CD4-positive, alpha-beta T cell (primary cell): ENCODE measurements around the gene ATP13A2. TPM values are rescaled to one million over a fixed set of nuclear protein-coding genes. Genes with fewer than 3 reads are reported as not detected.
A peak's percentile ranks its signal among the peaks of the same experiment; 100 is the strongest.

Experiments used
- ATAC-seq: fragments of 200-7000 bp; cut with Tn5 transposase; one replicate; pipeline ENCODE4 v1.10.0; 2022; ENCODE audit warnings: mild to moderate bottlenecking; ENCODE audit not compliant: poor library complexity
- CTCF ChIA-PET: fragments of 350-600 bp; sonication (Branson Sonifier 250); formaldehyde crosslinking; loops from one replicate; lab custom pipeline; 2021; ENCODE audit warnings: antibody characterized with exemption, inconsistent platforms; lab: Charles Lee
- POLR2A ChIA-PET: fragments of 350-600 bp; sonication (Branson Sonifier 250); formaldehyde crosslinking; loops from one replicate; lab custom pipeline; 2021; ENCODE audit warnings: antibody characterized with exemption, inconsistent platforms; lab: Charles Lee
- DNase-seq, 14 experiments: peaks; one replicate each; pipeline ENCODE4 v3.0.0-alpha.2; 2013 to 2020; ENCODE audit warnings: mixed read lengths in 2 of 14
- H3K27ac ChIP-seq, 2 donors: one replicate each; pipeline versions ENCODE4 v1.5.1 to v1.7.0; 2013; ENCODE audit warnings: low read length in 2 of 2, low read depth in 1 of 2, mild to moderate bottlenecking in 1 of 2
- H3K27me3 ChIP-seq, 2 experiments: 1 replicate in 1 of 2; 2 replicates in 1 of 2; pipeline versions ENCODE4 v1.6.1 to v1.7.0; 2013; ENCODE audit warnings: low read length in 2 of 2, control low read depth in 1 of 2, mild to moderate bottlenecking in 1 of 2, moderate library complexity in 1 of 2; ENCODE audit not compliant: insufficient read depth in 2 of 2, control insufficient read depth in 1 of 2
- H3K36me3 ChIP-seq: one replicate; pipeline ENCODE4 v1.6.1; 2013; ENCODE audit warnings: low read length, control low read depth; ENCODE audit not compliant: insufficient read depth
- H3K4me1 ChIP-seq: one replicate; pipeline ENCODE4 v1.6.1; 2013; ENCODE audit warnings: low read length, control low read depth; ENCODE audit not compliant: insufficient read depth
- H3K4me3 ChIP-seq: one replicate; pipeline ENCODE4 v1.5.1; 2013; ENCODE audit warnings: mild to moderate bottlenecking, low read length, moderate library complexity
- H3K9me3 ChIP-seq, 2 experiments: 1 replicate in 1 of 2; 2 replicates in 1 of 2; pipeline versions ENCODE4 v1.6.1 to v1.7.0; 2013; ENCODE audit warnings: low read length in 2 of 2, mild to moderate bottlenecking in 2 of 2, control low read depth in 1 of 2, moderate library complexity in 1 of 2; ENCODE audit not compliant: control insufficient read depth in 1 of 2, insufficient read depth in 1 of 2
- H3K27ac Mint-ChIP-seq: one replicate; pipeline ENCODE4 v1.8.0; 2020; ENCODE audit warnings: mixed read lengths
- H3K27me3 Mint-ChIP-seq: one replicate; pipeline ENCODE4 v1.8.0; 2021; ENCODE audit warnings: mixed read lengths
- H3K36me3 Mint-ChIP-seq: one replicate; pipeline ENCODE4 v1.8.0; 2021; ENCODE audit warnings: low read depth, mixed read lengths
- H3K4me1 Mint-ChIP-seq: one replicate; pipeline ENCODE4 v1.8.0; 2021; ENCODE audit warnings: low read depth, mixed read lengths
- H3K4me3 Mint-ChIP-seq: one replicate; pipeline ENCODE4 v1.8.0; 2020; ENCODE audit warnings: mild to moderate bottlenecking, mixed read lengths
- H3K9me3 Mint-ChIP-seq: one replicate; pipeline ENCODE4 v1.8.0; 2020; ENCODE audit warnings: mixed read lengths
- CTCF ChIP-seq: fragments of 200-600 bp; IDR thresholded peaks from one replicate; pipeline ENCODE4 v1.8.0; 2022; ENCODE audit warnings: antibody characterized with exemption, mild to moderate bottlenecking
- intact Hi-C, 2 experiments: fragments of 100-400 bp; cut with DNase I in 1 of 2; cut with micrococcal nuclease in 1 of 2; formaldehyde crosslinking; loops; one replicate each; pipeline versions ENCODE4 v1.15.1 to v1.9.0; 2023 to 2025; cut with DNase I, micrococcal nuclease
- total RNA-seq, 174 experiments: library from RNA in 2 of 174; stranded (reverse) in 2 of 174; gene quantifications; one replicate each; pipeline ENCODE4 v1.2.3 and lab custom pipeline; 2021 to 2026

ATP13A2 gene
- total RNA-seq, 2 experiments from 2014 or later: 27.0 to 30.6 TPM

- H3K4me3 Mint-ChIP-seq: no peak overlapping the region
- peaks cover 9% of the 10 kb centered on the region for H3K4me1 Mint-ChIP-seq
- H3K27me3 ChIP-seq: peaks cover 7 to 16% of the 10 kb centered on the region in 2 experiments
- H3K27ac ChIP-seq: no peak overlapping the region
- no peak for TF ChIP-seq CTCF
- DNase-seq: no peak
- H3K9me3 ChIP-seq: no peaks in the 10 kb centered on the region
- intact Hi-C loops: no loop called here
- H3K27ac Mint-ChIP-seq: no peak overlapping the region
- peaks cover 24% of the 10 kb centered on the region for H3K36me3 ChIP-seq
- no peaks in the 10 kb centered on the region for H3K9me3 Mint-ChIP-seq
- CTCF ChIA-PET: no interaction called here
- H3K4me1 ChIP-seq: peaks cover 14% of the 10 kb centered on the region
- ATAC-seq: no peak
- POLR2A ChIA-PET: no interaction called here
- peaks cover 23% of the 10 kb centered on the region for H3K36me3 Mint-ChIP-seq
- H3K27me3 Mint-ChIP-seq: peaks cover 21% of the 10 kb centered on the region
- H3K4me3 ChIP-seq: no peak overlapping the region
Measured at GRCh38 chr1:16983649-16984048, 28.1 kb downstream of the ATP13A2 start.

GRCh38 chr1:16982902-16983301, 28.8 kb downstream of the ATP13A2 start:
- Histone ChIP-seq H3K4me3 (no peak overlapping the region), H3K27me3 (peaks cover 7 to 16% of the 10 kb centered on the region in 2 experiments), H3K9me3 (no peaks in the 10 kb centered on the region), H3K27ac (no peak overlapping the region), H3K36me3 (peaks cover 19% of the 10 kb centered on the region), H3K4me1 (peaks cover 14% of the 10 kb centered on the region)
- no peak for ATAC-seq
- DNase-seq: no peak
- no peak overlapping the region for H3K27ac Mint-ChIP-seq
- no peaks in the 10 kb centered on the region for H3K9me3 Mint-ChIP-seq
- TF ChIP-seq CTCF: no peak
- peaks cover 18% of the 10 kb centered on the region for H3K36me3 Mint-ChIP-seq
- peaks cover 21% of the 10 kb centered on the region for H3K27me3 Mint-ChIP-seq
- ChIA-PET POLR2A (no interaction called here), CTCF (no interaction called here)
- no peak overlapping the region for H3K4me3 Mint-ChIP-seq
- peaks cover 9% of the 10 kb centered on the region for H3K4me1 Mint-ChIP-seq
- intact Hi-C loops: no loop called here

GRCh38 chr1:16981269-16981849, 30.4 kb downstream of the ATP13A2 start:
- peaks cover 7 to 16% of the 10 kb centered on the region in 2 experiments for H3K27me3 ChIP-seq
- no peak overlapping the region for H3K27ac ChIP-seq
- intact Hi-C loops: no loop called here
- no peak for TF ChIP-seq CTCF
- ChIA-PET CTCF (no interaction called here), POLR2A (no interaction called here)
- Mint-ChIP-seq H3K36me3 (peaks cover 6% of the 10 kb centered on the region), H3K4me3 (peak overlapping the region; percentile 40), H3K4me1 (peaks cover 9% of the 10 kb centered on the region), H3K27me3 (peaks cover 21% of the 10 kb centered on the region), H3K27ac (no peak overlapping the region), H3K9me3 (no peaks in the 10 kb centered on the region)
- H3K4me1 ChIP-seq: peaks cover 14% of the 10 kb centered on the region
- peaks cover 5% of the 10 kb centered on the region for H3K36me3 ChIP-seq
- no peak overlapping the region for H3K4me3 ChIP-seq
- no peaks in the 10 kb centered on the region for H3K9me3 ChIP-seq
- ATAC-seq (no peak), DNase-seq (no peak)
